HG02798 (cell line): ENCODE data around the gene CAT.

Source experiments
- ATAC-seq: cut with Tn5 transposase; IDR thresholded peaks from one replicate; pipeline ENCODE4 v1.9.1; 2021; ENCODE audit warnings: mild to moderate bottlenecking; ENCODE audit not compliant: unreplicated experiment, poor library complexity

Gene CAT

DNA sequence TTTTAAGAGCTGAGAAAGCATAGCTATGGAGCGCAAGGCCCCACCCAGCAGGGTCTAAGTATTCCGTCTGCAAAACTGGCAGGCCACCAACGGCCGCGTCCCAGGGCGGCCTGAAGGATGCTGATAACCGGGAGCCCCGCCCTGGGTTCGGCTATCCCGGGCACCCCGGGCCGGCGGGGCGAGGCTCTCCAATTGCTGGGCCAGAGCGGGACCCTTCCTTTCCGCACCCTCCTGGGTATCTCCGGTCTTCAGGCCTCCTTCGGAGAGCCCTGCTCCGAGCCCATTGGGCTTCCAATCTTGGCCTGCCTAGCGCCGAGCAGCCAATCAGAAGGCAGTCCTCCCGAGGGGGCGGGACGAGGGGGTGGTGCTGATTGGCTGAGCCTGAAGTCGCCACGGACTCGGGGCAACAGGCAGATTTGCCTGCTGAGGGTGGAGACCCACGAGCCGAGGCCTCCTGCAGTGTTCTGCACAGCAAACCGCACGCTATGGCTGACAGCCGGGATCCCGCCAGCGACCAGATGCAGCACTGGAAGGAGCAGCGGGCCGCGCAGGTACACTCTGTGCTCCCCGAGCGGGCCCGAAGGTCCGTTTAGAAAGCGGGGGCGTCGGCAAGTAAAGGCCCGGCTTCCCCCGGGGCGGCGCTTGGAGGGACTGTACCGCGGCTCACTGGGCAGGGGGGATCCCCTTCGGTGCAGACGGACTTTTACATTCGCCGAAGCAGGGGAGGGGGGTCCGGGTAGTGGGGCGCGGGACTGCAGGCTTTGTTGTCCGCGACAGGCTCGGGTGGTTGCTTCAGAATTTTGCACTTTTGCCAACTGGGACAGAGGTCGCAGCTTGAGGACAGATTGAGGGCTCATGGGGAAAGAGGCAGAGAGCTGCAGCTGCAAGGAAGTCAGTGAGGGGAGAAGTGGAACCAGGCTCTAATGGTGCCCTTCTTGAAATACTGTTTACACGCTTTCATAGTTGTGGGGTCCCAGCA, at the start of gene CAT:
TSS of gene CAT (plus strand) at position 406 of the 979 bp plus-strand sequence. CDS start at position 486, 80 bp downstream.
- peak; percentile 98 for ATAC-seq

DNA sequence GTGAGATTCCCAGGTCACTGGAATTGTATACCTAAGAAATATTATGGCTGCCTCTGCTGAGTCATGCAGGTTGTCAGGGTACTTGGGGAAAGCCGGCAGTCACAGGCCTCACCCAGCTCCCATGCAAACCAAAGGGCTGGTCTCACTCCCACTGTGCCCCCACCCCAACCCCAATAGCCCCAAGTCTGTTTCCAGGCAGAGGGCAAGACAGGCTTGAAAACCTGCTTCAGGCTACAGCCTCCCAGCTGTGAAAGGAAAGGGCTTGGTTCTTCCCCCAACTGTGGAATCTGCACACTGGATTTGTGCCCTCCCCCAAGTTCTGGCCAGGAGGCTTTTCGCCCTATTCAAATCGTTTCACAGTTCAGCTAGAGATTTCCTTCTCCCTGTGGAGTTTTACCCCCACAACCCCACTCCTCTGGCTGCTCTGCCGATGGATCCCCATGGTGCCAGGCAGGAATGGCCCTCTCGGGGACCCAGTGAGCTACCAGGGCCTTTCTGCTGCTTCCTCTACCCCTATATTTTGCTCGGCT, 43.9 kb upstream of the CAT start:
- no peak for ATAC-seq

DNA sequence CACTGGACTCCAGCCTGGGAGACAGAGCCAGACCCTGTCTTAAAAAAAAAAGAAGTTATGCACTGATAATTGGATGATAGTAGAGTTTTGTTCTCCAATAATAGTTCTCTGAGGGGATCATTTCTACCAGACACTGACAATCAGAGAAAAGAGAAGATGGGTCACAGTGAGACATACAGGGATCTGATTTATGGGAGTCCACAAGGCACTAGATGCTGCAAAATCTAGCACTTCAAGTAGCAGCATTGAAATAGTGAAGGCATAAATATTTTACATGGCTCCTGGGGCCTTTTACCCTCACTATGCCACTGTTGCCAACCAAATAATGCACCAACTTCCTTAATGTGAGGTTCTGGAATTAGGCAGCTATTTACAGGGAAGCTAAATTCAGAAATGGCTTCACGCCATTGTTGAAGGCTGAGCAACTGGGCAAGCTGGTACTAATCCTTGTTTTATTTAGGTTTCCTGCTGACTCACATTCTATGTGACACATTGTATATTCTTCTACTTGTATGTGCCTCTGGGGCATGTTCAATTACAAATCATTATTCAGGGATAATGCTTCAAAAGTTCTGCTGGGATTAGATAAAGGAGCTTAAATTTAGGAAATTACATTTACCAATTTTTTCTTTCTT, 42.7 kb upstream of the CAT start:
- ATAC-seq: no peak

DNA sequence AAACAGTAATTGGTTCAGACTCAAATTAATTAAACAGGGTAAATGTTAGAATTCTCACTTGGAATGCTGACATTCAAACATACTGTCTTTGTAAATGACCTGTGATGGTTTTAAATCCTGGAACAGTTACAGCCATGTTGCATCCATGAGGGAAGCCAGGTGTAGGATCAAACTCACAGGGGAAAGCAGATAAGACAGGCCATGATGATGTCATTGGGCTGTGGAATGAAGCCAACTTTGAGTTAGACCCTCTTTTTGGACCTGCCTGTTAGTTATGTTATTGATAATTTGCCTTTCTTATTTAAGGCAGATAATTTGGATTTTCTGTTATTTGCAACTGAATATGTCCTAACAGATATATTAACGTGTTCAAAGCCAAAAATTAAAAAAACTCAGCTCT, 41.6 kb upstream of the CAT start:
- no peak for ATAC-seq

GRCh38 chr11:34397811-34398210, 40.9 kb upstream of the CAT start:
- no peak for ATAC-seq

GRCh38 chr11:34403431-34403830, 35.3 kb upstream of the CAT start:
- ATAC-seq: no peak

DNA sequence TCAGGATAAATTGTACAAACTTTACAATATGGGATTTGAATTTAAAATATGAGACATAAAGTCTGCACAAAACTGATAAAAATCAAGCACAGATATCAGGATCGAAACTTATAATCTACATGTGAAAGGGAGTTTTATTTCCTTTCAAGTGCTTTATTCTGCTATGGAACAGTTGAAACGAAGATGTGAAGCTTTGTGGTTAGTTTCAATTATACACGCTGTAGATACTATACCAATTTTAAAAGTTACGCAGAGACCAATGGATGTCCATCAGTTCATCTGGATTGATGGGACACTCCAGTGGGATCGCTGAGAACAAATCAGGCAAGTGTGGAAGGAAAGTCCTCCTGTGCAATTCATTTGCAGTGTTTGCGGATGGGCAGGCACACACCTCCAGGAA, 34.5 kb upstream of the CAT start:
- no peak for ATAC-seq

- ATAC-seq: no peak
Observed at GRCh38 chr11:34405079-34405858, 33.5 kb upstream of the CAT start.

DNA sequence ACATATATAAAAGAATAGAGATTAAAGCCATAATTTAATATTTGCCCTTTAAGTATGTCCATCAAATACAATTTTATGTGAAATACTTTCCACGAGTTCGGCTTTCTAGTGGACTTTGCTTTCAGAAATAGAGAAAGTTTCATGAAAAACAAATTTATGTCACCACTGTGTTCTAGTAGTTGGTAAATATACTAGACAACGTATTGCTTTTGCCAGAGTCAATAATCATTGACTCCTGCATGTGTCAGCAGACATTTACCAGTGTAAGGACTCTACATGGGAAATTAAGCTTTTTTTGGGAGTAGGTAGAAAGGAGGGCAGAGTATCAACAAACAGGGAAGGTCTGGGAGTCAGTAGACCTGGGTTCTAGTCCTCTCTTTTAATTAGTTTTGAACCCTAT, 32.3 kb upstream of the CAT start:
- no peak for ATAC-seq

- ATAC-seq: no peak
Observed at GRCh38 chr11:34407121-34407813, 31.5 kb upstream of the CAT start.

GRCh38 chr11:34408580-34409172, 30.1 kb upstream of the CAT start:
- ATAC-seq: no peak

GRCh38 chr11:34411111-34411510, 27.6 kb upstream of the CAT start:
- no peak for ATAC-seq

DNA sequence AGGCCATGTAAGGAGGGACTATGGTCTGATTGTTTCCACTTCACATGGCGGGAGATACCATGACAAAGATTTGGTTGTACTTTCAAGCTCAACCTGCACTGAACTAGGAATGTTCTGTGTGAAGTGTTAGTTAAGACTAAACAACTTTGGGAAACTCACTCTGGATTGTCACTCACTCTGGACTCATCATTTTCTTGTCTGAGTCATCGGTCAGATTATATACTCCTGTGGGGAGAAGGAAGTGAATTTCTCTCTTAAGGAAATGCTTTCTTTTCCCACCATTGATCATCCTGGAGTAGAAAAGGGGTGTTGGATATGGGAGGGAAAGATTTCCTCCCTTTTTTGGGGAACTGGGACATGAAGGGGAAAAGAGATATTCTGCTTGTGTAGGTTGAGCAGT, 26.9 kb upstream of the CAT start:
- no peak for ATAC-seq

GRCh38 chr11:34413263-34413662, 25.5 kb upstream of the CAT start:
- ATAC-seq: no peak

DNA sequence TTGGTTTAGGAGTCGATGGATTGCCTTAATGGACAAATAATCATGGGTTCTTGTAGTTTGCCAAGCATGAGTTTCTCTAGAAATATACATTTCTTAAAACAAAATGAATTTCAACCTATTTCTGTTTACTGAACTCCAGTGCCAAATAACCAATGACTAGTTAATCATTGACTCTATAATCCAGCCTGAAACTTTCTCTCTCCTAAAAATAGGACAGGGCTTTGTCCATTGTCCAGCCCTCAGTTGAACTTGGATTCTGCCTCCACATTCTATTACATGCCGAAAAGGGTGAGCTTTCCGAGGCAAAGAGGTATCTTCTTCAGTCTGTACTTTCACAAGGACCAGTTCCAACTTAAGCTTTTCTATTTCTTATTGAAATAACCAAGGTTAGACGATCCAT, 23.2 kb upstream of the CAT start:
- ATAC-seq: no peak

- no peak for ATAC-seq
Observed at GRCh38 chr11:34416088-34416487, 22.6 kb upstream of the CAT start.

DNA sequence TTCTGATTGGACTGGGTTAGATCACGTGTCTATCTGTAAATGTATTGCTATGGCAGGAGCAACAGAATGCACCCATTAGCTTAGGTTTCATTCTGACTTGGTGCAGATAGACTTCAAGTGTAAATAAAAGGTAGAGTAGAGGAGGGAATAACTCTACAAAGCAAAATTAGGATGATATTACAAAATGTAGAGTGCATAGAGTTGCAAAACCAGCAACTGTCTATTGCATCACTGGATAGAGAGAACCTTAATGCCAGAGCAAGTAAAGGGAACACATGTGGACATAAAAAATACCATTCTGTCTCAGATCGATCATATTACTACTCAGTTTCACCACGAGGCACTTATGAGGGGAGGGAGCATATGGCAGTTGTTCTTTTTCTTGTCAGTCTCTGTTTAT, 22.0 kb upstream of the CAT start:
- ATAC-seq: no peak

DNA sequence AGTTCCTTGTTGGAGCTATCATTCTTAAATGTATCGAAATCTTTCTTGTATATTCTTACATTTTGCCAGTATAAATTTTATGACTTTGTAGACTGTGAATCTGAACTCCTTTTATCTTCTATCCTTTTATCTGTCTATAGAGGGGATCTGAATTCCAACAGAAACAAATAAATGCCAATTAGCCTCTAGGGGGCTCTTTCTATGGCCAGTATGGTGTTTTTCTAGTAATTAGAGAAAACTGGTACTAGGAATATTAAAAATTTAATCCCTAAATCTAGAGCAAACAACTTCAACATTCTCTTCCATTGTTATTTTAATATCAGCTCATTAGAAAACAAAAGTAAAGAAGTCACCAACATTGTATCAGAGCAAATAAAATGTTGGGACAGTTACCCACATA, 21.5 kb upstream of the CAT start:
- ATAC-seq: no peak

DNA sequence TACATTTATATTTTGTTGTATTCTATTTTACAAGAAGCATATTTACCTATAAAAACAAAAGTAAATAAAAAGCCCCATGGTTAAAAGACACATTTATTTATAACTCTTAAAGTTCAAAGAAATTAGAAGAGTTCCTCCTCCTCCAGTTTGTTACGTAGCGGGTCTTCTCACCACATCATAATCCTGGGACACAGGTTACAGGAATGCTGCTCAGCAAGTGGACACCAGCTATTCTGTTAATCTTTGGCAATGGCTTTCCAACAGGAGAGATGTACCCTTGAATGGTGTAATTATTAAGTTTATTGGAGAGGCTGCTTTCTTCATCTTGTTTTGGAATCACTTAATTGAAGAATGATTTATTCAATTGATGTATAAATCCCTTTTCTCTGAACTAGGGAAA, 19.6 kb upstream of the CAT start:
- ATAC-seq: no peak

GRCh38 chr11:34423300-34423699, 15.4 kb upstream of the CAT start:
- no peak for ATAC-seq
